NCI-H2029 (cell line): ENCODE data around the gene ICA1L.
A peak's percentile ranks its signal among the peaks of the same experiment; 100 is the strongest.
"Not testable (repeated sequence)": the region's sequence is repeated elsewhere in the genome, so short reads cannot be mapped to it uniquely, and the experiment has no call there.

Source experiments
- DNase-seq: peaks from one replicate; lab custom pipeline; 2025; lab: John Stamatoyannopoulos, UW

Gene ICA1L

DNA sequence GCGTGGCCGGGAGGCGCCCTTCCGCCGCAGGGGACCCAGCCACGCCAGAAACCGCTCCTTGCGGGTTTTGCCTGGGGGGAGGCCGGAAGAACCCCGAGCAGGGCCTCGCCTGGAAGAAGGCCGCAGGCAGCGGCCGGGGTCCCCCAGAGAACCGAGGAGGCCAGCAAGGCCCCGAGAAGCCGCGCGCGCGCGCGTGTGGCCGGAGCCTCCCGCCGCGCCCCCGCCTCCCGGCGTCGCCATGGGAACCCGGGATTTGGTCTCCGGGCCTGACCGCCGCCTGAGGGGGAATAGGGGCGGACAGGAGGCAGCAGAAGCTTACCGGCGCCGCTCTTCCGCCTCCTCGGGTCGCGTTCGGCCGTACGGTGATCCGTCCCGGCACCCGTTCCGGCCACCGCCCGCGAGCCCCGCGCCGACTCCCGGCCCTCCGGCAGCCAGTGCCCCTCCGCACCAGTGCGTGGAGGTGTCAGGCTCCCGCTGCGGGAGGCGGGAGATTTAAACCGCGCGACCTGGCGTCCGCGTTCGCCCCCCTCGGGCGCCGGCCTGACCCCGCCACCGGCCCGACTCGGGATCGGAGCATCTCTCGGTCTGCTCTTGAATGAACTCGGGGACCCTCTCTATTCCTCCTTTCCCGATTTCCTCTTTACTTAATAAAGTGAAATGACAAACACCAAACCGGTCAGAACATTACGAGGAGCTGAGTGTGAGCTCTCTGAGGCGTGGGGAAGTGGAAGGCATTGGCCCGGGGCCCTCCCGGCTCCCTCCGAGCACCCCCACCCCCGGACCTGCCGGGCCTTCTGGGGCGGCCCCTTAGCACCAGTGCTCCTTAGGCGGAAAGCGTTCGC is at the start of gene ICA1L:
TSS of gene ICA1L (minus strand) at position 467 of the 842 bp plus-strand sequence. CDS start 42,757 bp downstream, outside the sequence.
- DNase-seq: peak; percentile 43

- DNase-seq: no peak
These were observed 47.3 kb upstream of the ICA1L start for GRCh38 chr2:202918860-202919259.

GRCh38 chr2:202912342-202913201 is 41.0 kb upstream of the ICA1L start:
- DNase-seq: not testable (repeated sequence)

GRCh38 chr2:202911512-202912341 is 40.2 kb upstream of the ICA1L start, which contains the start of the genes CARF and WDR12:
TSS of gene CARF (plus strand) at chr2:202912275. CDS start at chr2:202941903, 29,628 bp downstream.
TSS of gene WDR12 (minus strand) at chr2:202911673. CDS start at chr2:202911476, 197 bp downstream.
- DNase-seq: peak; percentile 88

GRCh38 chr2:202911203-202911511 is 39.6 kb upstream of the ICA1L start:
- no peak for DNase-seq

DNA sequence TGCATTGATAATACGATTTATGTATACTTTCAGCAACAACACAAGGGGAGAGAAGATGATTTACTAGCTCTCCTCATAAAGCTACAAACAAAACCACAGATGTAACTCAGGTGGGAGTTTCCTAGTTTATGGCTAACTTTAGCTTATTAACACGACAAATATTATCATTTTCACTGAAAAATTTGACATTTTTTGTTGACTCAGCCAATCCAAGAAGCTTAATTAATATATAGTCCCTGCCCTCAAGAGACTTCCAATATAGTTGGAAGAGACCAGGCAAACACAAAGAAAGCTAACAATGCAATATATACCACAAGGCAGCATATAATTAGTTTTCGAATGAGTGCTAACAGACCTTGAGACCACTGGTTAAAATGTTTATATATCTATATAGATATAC is 39.1 kb upstream of the ICA1L start:
- DNase-seq: no peak

- not testable (repeated sequence) for DNase-seq
These were observed 38.7 kb upstream of the ICA1L start for GRCh38 chr2:202910250-202910649.

DNA sequence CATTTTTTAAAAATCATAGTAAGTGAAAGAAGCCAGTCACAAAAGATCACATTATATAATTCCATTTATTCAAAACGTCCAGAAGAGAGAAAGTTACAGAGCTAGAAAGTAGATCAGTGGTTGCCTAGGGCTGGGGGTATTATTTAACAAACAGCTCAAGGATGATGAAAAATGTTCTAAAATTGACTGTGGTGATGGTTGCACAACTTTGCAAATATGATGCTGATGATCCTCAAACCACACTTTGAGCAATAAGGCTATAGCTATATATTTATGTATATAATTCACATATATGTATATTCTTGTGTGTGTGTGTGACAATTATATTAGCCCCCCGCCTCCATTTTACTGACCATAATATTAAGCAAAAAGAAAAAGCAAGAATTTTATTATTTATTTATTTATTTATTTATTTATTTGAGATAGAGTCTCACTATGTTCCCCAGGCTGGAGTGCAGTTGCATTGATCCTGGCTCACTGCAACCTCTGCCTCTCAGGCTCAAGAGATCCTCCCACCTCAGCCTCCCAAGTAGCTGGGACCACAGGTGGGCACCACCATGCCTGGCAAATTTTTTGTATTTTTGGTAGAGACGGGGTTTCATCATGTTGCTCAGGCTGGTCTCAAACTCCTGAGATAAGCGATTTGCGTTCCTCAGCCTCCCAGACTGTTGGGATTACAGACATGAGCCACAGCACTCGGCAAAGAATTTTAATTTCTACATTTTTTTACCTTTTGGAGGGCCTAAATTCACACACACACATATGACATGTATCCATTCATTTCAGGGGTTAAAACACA is 38.0 kb upstream of the ICA1L start:
- no peak for DNase-seq

DNA sequence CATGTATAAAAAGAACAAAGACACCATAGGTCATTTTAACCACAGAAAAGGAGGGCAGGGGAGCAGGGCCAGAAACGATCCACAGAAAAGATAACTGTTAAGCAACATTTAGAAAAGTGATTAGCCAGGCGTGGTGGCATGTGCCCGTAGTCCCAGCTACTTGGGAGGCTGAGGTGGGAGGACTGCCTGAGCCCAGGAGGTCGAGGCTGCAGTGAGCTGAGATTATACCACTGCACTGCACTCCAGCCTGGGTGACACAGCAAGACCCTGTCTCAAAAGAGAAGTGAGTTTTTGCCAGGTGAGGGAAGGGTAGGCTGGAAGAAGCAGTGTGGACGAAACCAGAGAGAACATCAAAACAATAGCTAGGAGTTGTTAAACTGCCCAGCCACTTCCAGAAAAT is 36.6 kb upstream of the ICA1L start:
- no peak for DNase-seq

GRCh38 chr2:202905507-202905906 is 33.9 kb upstream of the ICA1L start:
- not testable (repeated sequence) for DNase-seq

DNA sequence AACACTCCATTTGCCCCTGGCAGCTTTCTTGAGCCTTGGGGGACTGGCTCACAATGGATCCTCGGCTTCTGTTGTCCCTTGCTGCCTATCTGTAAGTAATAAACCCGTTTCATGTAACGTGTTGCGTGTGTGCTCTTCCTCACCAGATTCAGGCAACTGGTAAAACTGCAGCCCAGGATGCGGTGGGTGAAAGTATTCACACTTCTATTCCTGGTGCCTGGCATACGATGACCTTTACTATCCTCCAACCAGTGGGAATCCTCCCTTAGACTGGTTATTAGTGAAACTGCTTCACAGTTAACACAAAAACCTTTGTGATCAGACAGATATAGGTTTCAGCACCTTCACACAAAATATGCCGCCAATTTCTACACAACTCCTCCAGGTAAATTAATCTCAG is 13.6 kb upstream of the ICA1L start:
- DNase-seq: no peak

- DNase-seq: no peak
These were observed 12.6 kb upstream of the ICA1L start for GRCh38 chr2:202883987-202884675.

DNA sequence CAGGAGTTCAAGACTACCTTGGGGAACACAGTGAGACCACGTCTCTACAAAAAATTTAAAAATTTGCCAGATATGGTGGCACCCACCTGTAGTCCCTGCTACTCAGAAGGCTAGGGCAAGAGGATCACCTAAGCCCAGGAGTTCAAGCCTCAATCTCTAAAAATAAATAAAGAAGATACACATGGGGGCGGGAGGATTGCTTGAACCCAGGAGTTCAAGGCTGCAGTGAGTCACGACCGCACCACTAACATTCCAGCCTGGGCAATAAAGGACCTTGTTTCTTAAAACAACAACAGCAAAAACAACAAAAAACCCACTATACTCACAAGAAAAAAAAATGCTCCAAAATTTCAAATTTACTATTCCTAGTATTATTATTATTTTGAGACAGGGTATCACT is 10.0 kb upstream of the ICA1L start:
- DNase-seq: no peak

DNA sequence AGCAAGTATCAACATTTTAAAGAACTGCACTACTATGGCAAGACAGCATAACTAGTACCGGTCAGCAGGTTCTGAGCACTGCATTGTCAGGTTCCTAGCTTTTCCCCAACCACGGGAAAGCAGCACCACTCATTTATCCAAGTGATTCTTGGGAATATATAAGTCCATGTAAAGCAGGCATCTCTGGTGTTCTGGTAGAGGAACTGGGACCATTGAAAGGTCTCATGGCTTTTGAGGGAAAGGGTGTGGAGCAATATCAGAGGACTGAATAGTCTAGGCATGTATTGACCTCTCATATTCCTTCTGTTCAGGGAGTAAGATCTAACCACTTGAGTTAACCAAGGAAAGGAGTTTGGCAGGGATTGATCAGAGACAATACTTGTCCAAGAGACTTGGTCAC is 6.1 kb upstream of the ICA1L start:
- no peak for DNase-seq

- DNase-seq: peak; percentile 83
These were observed 901 bp downstream of the ICA1L start for GRCh38 chr2:202870431-202871299.

- DNase-seq: no peak
These were observed 9.6 kb downstream of the ICA1L start for GRCh38 chr2:202861987-202862386.

- DNase-seq: no peak
These were observed 13.0 kb downstream of the ICA1L start for GRCh38 chr2:202858601-202859000.

DNA sequence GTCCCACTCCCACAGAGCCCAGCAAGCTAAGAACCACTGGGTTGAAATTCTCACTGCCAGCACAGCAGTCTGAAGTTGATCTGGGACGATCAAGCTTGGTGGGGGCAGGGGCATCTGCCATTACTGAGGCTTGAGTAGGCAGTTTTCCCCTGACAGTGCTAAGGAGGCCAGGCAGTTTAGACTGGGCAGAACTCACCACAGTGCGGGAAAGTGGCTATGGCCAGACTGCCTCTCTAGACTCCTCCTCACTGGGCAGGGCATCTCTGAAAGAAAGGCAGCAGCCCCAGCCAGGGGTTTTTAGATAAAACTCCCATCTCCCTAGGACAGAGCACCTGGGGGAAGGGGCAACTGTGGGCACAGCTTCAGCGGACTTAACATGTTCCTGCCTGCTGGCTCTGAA is 22.2 kb downstream of the ICA1L start:
- not testable (repeated sequence) for DNase-seq

GRCh38 chr2:202848813-202849212 is 22.8 kb downstream of the ICA1L start:
- DNase-seq: no peak
